8988T (cell line): ENCODE data around the gene DGKG.

ENCODE experiments used
- DNase-seq: peaks from one replicate; pipeline ENCODE4 v3.0.0; 2011

Gene DGKG

DNA sequence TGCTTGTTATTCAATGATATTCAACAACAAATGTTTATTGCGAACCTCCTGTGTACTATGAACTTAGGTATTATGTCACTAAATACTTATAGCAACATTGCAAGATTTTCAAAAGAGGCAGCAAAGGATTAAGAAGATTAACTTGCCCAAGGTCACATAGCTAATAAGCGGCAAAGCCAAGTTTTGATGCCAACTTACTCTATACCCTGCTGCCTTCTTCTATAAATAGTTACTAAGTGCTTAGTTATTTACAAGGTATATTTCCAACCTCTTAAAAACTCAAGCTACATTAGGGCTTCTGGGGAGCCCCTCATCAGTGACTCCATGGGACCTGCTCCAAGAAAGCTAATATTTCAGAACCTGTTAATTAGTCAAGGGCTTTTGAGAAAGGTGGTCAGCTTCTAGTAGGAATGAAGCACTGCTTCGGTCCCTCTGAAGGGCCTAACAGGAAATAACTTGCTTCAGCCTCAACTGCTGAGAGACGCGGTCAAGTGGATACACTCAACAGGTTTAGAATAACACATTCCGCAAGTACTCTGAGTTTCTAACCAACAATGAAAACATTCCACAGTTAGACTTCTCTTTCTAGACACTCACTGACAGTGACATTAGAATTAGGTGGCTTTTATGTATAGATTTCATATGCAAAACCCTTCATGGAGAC, 125.5 kb downstream of the DGKG start:
- no peak for DNase-seq

DNA sequence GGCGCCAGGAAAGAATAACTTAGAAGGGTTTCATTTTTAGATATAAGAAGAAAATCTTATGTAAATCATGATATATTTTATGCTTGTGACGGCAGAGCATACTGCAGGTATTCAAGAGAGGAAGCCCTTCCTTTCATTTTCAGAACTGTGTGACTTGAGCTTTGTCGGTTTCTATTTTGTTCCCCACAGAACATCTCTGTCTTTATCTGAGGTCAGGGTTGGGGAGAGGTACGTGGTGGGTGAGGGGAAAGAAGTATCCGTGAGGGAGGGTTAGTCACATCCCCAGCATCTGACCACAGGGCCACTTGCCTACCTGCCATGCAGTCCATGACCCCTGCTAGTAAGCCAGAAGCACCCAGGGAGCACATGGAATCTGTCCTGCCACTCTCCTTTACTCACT, 126.5 kb downstream of the DGKG start:
- DNase-seq = no peak

DNA sequence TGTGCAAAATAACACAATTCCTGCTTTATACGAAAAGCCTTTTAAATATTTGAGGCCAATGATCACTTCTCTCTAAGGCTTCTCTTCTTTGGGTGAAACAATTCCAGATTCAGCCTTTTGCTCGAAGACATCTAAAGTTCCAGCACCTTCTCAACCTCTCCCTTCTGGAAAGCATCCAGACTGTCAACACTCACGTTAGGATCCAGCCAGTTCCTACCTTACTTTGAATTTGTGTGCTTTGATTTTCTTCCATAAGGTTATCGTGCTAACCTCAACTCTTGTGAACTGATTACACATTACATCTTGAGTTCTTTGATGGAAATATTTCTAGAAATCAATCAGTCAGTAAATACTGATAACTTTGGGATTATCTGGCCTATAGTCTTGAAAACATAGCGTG, 127.9 kb downstream of the DGKG start:
- DNase-seq = no peak

DNA sequence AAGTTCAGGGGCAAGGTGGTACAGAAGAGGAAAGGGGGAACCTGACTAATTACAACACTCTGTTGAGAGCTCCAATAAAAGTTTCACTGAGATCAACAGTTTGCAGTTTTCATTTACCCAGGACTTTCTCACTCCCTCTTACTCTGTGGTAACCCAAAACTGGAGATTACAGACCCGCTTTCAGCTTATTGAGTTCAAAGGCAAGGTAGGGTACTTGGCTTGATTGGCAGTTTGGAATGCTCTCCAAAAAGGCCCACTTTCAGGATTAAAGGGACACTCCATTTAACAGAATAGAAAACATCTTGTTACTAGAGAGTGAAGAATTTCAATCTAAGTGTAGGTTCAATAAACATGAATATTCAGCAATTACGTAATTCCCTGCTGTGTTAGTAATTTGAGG, 135.6 kb downstream of the DGKG start:
- DNase-seq = no peak

DNA sequence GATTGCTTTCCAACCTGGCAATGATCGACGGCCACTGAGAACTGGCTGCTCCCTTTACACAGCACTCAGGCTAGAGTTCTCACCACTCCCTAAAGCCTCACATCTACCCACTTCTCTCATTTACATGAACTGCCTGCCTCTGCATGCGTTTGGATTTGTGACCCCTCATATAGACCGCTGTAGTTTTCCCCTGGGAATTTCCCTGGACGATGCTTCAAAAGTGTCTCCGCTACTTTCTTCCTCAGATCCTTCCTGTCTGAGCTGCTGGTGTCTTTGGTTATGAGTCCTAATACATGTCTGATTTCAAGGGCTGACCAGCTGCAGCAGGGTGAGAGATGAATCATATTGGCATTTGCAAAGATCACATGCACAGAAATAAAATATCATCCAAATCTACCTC, 136.4 kb downstream of the DGKG start:
- no peak for DNase-seq

DNA sequence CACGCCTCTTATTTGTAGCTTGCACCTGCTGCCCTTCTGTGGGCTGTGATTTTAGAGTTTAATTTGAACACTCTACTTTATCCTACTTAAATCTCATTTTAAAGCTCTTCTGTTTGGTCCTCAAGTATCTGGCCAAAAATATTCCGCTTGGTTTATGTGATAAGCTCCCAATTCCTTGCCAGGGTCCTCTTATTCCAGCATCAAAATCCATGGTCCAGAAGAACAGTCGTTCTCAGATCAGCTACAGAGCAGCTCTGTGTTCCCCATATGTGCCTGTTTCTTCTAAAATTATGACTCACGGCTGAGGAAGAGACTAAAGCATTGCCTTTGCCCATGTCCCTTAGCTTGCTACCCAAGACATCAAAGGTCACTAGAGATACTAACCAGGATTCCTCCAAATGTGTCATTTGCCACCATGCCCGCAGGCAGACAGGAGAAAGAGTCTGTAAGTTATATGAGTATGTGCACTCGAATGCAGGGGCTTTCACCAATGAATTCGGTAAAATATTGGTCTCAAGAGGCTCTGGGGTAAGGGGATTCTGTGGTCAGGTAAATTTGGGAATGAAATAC, 137.9 kb downstream of the DGKG start:
- DNase-seq = no peak

DNA sequence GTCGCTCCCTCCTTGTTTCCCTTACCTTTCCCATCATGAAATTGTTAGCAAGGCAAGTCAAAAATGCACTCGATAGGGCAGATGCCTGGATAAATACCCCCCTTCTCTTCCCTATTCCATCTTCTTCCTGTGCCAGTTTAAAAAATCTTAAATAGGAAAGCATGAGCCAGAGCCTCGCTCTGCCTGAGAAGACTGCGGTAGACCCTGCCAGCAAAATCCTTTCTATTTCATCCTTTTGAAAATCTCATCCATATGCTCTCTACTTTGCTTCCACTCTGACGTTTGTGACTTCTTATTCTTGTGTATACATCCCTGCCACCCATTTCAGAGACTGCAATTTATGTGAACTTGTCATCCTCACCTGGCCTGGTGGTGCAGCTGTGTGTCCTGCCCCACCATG, 138.6 kb downstream of the DGKG start:
- no peak for DNase-seq

DNA sequence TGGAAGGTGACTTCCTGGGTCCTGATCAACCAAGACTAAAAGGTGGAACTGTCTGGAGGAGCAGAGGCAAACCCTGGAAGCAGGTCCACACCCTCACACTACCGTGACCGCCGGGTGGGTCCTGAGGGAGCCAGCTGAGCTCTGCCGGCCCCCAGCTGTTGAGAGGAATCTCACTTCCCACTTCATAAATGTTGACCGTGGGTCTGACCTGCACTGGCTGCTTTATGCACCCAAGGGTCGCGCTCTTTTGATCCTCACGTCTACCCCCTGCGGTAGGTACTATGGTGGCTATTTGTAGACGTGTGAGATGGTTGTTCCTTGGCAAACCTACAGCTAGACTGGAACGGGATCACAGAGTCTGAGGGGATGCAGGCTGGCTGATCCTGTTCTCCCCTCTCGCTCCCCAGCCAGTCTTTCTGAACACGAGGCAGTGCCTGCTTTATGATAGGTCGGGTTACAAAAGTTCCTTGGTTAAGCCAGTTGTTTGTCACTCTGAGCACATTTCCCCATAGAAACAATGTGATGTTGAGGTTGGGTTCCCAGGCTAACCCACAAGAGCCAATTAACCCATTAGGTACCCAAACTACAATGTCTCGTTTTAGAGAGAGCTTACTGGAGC, 140.2 kb downstream of the DGKG start:
- DNase-seq = no peak

GRCh38 chr3:186220911-186221645, 141.0 kb downstream of the DGKG start:
- no peak for DNase-seq

DNA sequence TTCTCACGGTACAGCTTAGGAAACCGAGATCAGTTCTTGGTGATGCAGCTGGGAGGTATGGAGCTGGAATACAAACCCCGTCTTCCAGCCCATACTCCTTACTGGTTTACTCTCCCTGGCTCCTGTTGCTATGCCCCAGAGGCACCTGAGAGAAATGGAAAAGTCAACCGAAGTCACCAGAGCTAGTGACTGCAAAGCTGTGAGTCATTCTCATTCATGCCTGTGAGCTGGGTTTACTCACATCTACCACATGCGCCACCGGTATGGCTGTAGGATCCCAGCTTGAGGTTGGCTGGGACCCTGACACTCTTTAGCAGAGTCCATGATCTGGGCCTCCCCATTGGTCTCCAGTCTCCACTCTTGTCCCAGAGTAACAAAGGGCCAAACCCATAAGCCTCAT, 141.7 kb downstream of the DGKG start:
- DNase-seq = no peak

GRCh38 chr3:186219211-186219638, 142.8 kb downstream of the DGKG start:
- DNase-seq = no peak

DNA sequence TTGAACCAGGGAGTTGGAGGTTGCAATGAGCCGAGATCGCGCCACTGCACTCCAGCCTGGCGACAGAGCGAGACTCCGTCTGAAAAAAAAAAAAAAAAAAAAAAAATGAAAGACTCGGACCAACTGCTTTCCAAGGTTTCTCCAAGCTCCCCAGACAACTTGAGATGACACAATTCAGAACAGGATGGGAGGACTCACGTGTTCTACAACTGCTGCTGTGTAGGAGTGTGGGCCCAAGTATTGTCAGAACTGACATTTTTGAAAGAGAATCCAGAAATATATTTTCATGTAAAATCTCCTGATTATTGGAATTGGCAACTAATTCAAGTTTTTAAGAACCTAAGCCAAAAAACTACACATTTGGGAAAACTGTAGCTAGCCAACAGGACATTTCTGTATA, 143.6 kb downstream of the DGKG start:
- DNase-seq = no peak

DNA sequence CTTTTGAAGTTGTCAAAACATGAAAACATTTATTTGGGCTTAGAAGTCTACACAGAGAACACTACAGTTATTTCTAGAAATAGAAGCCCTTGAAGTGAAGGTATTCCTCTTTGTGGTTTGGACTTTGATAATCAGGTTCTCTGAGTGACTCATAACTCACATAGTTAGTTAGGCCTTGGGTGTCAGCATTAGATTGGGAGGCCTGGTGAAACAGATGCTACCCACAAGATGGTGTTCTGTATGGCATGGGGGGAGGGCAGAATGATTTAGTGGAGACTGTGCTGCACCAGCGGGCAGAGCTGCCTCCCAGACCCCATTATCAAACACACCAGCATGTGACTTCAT, 144.2 kb downstream of the DGKG start:
- DNase-seq = no peak

DNA sequence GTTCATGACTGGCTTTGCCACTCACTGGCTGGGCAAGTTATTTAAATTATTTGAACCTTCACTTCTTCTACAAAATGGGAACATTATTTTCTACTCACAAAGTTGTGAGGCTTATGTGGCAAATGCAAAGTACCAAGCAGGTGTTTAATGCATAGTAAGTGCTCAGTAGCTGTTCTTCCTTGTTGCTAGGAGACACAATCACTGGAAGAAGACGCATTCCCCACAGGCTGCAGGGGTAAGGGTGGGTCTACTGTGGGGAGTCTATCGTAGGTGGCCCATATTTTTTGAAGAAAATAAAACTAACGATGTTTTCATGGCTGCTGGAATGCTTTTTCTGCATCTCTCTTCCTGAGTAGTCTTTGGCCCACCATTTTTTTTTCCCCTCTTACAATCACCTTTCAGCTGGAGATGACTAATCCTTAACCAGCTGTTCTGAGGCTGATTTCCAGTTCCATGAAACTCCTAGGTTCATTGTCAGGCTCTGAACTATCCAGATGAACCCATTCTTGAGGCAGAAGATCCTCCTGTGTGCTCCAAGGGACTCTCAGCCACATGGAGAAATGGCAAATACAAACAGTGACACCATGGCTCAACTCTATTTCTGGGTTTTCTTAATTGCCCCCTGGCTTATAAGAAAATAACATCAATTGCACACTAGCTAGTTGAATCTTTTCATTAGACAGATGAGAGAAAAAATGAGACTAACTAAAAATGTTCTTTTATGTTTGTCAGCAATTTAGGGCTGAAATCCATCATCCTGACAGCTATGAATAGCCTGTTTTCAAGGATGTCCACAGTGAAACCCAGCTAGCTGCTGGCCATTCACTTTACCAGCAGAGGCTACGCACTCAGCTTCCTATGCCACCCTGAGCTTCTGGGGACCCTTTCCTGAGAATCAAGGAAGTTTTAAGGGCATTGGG, 144.9 kb downstream of the DGKG start:
- no peak for DNase-seq

DNA sequence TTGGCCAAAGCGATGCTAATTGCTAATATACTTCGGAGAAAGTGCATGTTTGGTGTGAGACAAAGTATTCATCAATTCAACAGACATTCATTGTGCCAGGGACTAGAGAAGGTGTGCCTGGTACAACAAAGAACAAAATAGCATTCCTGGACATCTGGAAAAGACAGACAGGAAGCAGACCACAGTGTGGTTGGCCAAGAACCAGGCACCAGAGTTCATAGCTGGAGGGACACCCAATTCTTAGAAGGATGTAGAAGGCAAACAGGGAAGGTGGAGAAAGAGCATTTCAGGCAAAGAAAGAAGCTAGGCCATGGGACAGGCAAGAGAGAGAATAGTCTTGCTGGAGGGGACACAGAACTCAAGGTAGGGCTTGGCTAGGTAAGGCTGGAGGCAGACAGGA, 147.4 kb downstream of the DGKG start:
- no peak for DNase-seq

DNA sequence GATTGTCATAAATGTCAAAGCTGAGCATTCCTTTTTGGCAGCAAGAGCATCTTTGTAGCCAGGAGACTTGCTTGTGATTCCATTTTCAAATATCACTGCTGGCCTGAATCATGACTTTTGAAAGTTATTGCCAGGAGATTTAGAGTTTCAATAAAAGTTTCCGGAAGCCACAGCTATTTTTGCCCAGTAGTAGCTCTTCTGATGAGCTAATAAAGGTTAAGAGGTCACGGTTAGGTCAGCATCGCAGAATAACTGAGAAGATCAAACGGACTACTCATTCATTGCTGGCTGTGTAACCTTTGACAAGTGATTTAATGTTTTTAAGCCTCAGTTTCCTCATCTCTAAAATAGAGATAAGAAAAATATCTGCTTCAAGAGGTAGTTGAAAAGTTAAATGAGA, 148.1 kb downstream of the DGKG start:
- no peak for DNase-seq

- no peak for DNase-seq
Measured at GRCh38 chr3:186212611-186213010, 149.4 kb downstream of the DGKG start.

GRCh38 chr3:186210852-186211500, 151.1 kb downstream of the DGKG start:
- no peak for DNase-seq

GRCh38 chr3:186209810-186210752, 152.0 kb downstream of the DGKG start:
- DNase-seq = no peak

DNA sequence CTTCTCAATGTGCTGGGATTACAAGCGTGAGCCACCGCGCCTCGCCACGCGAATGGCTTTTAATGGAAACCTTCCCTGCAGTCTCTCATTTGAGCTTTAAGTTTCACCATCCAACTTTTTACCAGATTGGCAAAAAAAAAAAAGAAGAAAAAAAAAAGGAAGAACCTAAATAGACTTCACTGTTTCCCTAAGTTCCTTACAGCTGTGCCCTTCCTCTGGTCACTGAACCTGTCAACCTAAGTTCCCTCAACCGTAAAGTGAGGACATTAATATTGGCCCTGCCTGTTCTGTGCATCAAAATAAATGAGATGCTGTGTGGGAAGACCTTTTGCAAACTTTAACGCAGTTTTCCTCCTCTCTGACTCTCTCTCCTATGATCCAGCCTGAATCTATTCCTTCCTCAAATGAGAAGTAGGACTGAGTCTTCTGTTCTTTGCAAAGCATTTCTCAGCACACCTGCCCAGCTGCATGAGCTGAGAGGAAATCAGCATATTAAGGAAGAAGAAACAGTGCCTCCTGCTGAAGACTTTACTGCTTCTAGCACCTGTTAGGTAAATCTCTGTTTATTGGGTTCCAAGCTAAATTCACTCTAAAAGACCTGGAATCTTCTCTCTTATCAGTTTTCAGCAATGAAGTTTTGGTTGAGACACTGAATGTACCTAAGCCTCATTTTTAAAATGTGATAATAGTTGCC, 153.6 kb downstream of the DGKG start:
- no peak for DNase-seq

DNA sequence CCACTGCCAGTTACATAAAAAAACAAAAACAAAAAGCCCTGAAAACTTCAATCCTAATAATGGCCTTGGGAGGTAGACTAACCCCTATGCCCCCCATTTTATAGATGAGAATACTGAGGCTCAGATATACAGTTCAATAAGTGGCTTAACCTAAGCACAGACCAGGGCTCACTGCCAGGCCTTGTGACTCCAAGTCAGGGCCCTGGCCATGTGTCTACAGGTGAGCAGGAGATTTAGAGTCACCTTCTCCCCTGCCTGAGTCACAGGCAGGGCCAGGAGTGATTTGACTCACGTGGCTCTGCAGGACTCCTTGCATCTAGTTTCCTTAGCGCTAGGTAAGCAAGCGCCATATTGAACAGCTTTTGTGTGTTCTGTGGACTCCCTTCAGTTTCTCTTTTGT, 154.5 kb downstream of the DGKG start:
- no peak for DNase-seq
